Fibroblast of mammary gland (primary cell): ENCODE data around the gene DISC1.

Source experiments
- DNase-seq: peaks from one replicate; pipeline ENCODE4 v3.0.0-alpha.2; 2010; ENCODE audit warnings: low read depth
- H3K4me3 ChIP-seq: 2 replicates; pipeline ENCODE4 v1.5.1; 2011; ENCODE audit warnings: low read depth, mild to moderate bottlenecking, low read length, moderate library complexity; ENCODE audit not compliant: control insufficient read depth
- TF ChIP-seq, protein P1 (sequence below): conservative IDR thresholded peaks from 2 replicates; pipeline ENCODE4 v1.5.1; 2011; ENCODE audit warnings: low read depth, low read length, inconsistent platforms; ENCODE audit not compliant: control insufficient read depth, insufficient read depth

The DISC1 gene

DNA sequence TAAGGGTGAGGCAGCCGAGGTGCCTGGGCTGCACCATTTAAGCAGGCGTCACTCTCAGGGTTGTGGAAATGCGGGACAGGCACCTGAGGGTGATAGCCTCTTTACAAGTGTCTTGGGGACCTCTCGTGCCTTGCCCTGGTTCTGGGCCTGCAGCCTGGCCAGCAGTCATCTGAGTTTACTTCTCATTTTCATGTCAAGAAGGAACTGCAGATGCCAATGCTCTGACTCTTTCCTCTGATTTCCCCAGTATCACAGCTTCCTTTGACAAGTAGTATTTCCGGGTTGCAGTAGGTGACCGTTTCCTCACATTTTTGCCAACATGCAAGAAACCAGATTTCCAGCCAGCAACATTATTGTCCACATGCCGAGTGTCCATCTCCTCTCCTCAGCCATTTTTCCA lies 286.9 kb downstream of the DISC1 start:
- TF ChIP-seq, protein P1, sequence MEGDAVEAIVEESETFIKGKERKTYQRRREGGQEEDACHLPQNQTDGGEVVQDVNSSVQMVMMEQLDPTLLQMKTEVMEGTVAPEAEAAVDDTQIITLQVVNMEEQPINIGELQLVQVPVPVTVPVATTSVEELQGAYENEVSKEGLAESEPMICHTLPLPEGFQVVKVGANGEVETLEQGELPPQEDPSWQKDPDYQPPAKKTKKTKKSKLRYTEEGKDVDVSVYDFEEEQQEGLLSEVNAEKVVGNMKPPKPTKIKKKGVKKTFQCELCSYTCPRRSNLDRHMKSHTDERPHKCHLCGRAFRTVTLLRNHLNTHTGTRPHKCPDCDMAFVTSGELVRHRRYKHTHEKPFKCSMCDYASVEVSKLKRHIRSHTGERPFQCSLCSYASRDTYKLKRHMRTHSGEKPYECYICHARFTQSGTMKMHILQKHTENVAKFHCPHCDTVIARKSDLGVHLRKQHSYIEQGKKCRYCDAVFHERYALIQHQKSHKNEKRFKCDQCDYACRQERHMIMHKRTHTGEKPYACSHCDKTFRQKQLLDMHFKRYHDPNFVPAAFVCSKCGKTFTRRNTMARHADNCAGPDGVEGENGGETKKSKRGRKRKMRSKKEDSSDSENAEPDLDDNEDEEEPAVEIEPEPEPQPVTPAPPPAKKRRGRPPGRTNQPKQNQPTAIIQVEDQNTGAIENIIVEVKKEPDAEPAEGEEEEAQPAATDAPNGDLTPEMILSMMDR, result no peak
- no peak overlapping the region for H3K4me3 ChIP-seq
- DNase-seq, result no peak

DNA sequence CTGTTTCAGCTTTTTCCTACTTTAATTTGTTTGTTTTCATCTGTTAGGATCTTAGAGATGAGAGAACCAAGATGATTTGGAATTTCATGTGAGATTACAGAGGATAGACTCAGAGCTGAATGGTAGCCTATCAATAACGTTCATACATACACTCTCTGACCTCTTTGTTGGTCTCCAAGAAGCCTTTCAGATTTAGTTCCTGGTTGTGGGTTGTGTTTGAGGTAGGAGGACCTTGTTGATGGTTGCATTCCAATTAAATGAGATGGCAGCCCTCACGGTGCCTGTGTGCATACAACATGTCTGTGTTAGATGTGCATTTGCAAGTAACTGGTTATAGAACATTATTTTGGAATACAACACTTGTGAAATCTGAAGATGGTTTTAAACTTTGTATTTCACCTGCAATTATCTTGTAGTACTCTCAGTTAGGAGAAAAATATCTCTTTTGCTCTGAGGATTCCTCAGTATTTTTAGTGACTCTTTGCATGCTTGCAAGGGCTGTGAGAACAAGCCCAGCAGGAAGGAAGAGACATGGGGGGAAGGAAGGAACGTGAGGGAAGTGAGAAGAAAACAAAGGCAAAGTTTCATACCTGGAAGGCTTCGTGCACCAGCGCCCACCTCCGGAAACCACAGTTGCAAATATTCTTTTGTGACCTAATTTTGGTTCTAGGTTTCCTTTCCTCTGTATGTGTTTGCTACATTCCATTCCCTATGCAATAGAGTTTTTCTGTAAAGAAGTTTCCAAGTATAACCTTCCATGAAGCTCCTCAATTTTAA lies 291.8 kb downstream of the DISC1 start:
- no peak for DNase-seq
- H3K4me3 ChIP-seq, result no peak overlapping the region
- TF ChIP-seq, protein P1, result no peak

DNA sequence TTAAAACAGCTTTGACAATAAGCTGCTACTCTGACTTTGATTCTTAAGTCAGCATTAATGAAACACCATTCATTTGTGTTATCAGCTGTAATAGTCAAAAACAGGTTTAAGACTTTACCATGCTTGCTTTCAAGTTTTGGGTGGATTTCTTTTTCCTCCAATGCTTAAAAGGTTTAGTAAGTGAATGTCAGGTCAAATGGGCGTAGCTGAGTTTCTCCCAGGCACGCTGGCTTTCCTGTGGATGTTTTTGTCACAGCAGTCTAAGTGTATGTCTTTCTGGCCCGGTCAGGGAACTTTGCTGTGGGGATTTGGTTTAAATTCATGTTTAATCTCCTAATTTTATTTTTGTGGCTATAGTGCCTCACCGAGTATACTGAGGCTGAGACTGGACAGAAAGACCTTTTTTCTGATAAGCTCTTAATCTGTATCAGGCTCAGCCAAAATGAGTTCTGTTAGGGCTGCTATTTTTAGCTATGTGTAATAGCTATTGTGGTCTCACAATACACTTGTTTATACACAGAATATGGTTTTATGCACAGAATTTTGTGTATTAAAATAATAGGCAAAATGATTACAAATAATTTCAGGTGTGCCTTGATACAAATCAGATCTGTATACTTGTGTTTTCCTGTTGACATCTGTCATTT lies 292.8 kb downstream of the DISC1 start:
- H3K4me3 ChIP-seq, result no peak overlapping the region
- TF ChIP-seq, protein P1, result no peak
- DNase-seq, result no peak

DNA sequence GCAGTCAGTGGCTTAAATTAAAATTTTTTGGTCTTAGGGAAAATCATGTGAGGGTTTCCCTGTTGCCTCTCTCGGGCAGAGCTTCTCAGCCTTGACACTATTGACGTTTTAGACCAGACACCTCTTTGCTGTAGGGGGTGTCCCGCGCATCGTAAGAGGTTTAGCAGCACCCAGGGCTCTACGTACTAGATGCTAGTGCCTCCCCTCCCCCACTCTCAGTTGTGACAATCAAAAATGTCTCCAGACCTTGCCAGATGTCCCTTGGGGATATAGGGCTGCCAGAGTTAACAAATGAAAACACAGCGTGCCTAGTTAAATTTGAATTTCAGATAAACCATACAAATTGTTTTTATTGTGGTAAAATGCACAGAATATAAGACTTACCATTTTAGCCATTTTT lies 293.3 kb downstream of the DISC1 start:
- H3K4me3 ChIP-seq, result no peak overlapping the region
- TF ChIP-seq, protein P1, result no peak
- no peak for DNase-seq

DNA sequence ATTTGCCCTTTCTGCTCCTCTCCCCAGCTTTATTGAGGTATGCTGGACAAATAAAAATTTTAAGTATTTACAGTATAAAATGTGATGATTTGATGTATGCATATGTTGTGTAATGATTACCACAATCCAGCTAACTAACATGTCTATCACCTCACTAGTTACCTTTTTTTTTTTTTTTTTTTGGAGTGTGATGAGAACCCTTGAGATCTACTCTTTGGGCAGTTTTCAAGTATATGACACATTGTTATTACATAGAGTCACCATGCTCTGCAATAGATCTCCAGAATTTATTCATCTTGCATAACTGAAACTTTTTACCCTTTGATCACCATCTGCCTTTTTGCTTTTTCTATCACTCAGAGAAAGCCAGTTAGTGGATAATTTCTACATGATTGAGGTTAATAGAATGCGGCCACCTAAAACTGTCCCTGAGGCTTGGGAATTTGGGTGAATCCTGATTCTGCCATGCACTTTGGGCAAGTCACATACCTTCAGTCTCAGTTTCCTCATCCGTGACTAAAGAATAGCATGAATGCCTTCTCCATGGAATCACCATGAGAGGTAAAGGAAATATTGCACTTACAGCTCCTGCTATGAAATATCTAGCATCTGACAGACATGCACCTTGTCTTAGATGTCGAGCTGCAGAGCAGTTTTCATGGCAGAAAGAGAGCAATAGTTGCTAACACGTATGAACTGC lies 295.2 kb downstream of the DISC1 start:
- no peak overlapping the region for H3K4me3 ChIP-seq
- TF ChIP-seq, protein P1, result no peak
- peak; percentile 43 for DNase-seq

DNA sequence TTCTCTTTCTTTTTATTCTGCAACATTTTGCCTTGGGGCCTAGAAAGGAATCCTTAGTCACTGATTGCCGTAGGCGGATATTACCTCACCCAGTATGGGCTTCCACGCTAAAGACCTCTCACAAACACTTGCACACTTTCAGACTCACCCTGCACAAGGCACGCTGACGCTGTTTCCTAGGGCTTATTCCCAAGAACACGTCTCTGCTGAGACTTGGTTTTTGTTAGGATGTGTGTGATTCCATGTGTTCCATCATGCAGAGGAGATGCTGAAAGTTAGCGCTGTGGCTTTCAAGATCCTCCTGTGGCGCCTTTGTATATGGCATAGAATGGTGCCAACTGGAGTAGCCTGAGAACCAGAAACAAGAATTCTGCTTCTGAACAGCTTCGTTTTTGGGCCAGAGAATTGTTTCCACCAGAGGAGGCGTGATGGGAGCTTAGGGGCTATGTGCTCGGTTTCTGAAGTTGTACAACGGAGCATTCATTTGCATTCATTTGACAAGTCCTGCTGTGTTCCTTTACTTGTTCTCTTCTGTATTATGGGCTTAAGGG lies 297.0 kb downstream of the DISC1 start:
- no peak overlapping the region for H3K4me3 ChIP-seq
- TF ChIP-seq, protein P1, result no peak
- DNase-seq, result peak; percentile 91
